ENCODE results near the gene HNRNPA3.

GRCh38 chr2:177221534-177221933 lies 8.9 kb downstream of the HNRNPA3 start:
- TF ChIP-seq EZH2 (IDR thresholded peaks at IDR 0.05; ENCODE audit: insufficient read depth, poor library complexity, severe bottlenecking) (no peak), EZH2phosphoT487 (IDR thresholded peaks at IDR 0.05; ENCODE audit: insufficient read depth, low read depth) (no peak)

Measured in GM23248 (cell line).